Measurements from ENCODE around the gene CPM. TPM values are rescaled to one million over a fixed set of nuclear protein-coding genes. Genes with fewer than 3 reads are reported as not detected.
A peak's percentile ranks its signal among the peaks of the same experiment; 100 is the strongest.

CPM gene
- total RNA-seq, 1 donor from 2014 or later, result not detected

GRCh38 chr12:68868043-68868790 is 64.8 kb downstream of the CPM start:
- H3K9me3 Mint-ChIP-seq, result no peaks in the 10 kb centered on the region
- no peaks in the 10 kb centered on the region for H3K27me3 Mint-ChIP-seq (ENCODE audit: low read depth)
- TF ChIP-seq CTCF (conservative IDR thresholded peaks at IDR 0.05), result no peak
- no peak overlapping the region for H3K4me3 Mint-ChIP-seq
- no peaks in the 10 kb centered on the region for H3K36me3 Mint-ChIP-seq (ENCODE audit: low read depth)
- DNase-seq (ENCODE audit: low read depth, low spot score), result no peak
- peak overlapping the region; percentile 8 for H3K27ac Mint-ChIP-seq (ENCODE audit: unreplicated experiment)
- H3K4me1 Mint-ChIP-seq, result no peaks in the 10 kb centered on the region

GRCh38 chr12:68867606-68868005 is 65.4 kb downstream of the CPM start:
- DNase-seq (ENCODE audit: low read depth, low spot score), result no peak
- Mint-ChIP-seq H3K27ac (ENCODE audit: unreplicated experiment) (no peak overlapping the region), H3K9me3 (no peaks in the 10 kb centered on the region), H3K27me3 (ENCODE audit: low read depth) (no peaks in the 10 kb centered on the region), H3K4me3 (no peak overlapping the region), H3K4me1 (no peaks in the 10 kb centered on the region), H3K36me3 (ENCODE audit: low read depth) (no peaks in the 10 kb centered on the region)
- no peak for TF ChIP-seq CTCF (conservative IDR thresholded peaks at IDR 0.05)

GRCh38 chr12:68866950-68867349 is 66.0 kb downstream of the CPM start:
- TF ChIP-seq CTCF (conservative IDR thresholded peaks at IDR 0.05), result no peak
- Mint-ChIP-seq H3K4me1 (no peaks in the 10 kb centered on the region), H3K9me3 (no peaks in the 10 kb centered on the region), H3K27ac (ENCODE audit: unreplicated experiment) (no peak overlapping the region), H3K4me3 (no peak overlapping the region), H3K27me3 (ENCODE audit: low read depth) (no peaks in the 10 kb centered on the region), H3K36me3 (ENCODE audit: low read depth) (no peaks in the 10 kb centered on the region)
- no peak for DNase-seq (ENCODE audit: low read depth, low spot score)

- no peak overlapping the region for H3K27ac Mint-ChIP-seq (ENCODE audit: unreplicated experiment)
- H3K9me3 Mint-ChIP-seq, result no peaks in the 10 kb centered on the region
- no peak for DNase-seq (ENCODE audit: low read depth, low spot score)
- no peaks in the 10 kb centered on the region for H3K4me1 Mint-ChIP-seq
- H3K36me3 Mint-ChIP-seq (ENCODE audit: low read depth), result no peaks in the 10 kb centered on the region
- H3K27me3 Mint-ChIP-seq (ENCODE audit: low read depth), result no peaks in the 10 kb centered on the region
- no peak overlapping the region for H3K4me3 Mint-ChIP-seq
- no peak for TF ChIP-seq CTCF (conservative IDR thresholded peaks at IDR 0.05)
Observed at GRCh38 chr12:68865399-68866164, 67.4 kb downstream of the CPM start.

GRCh38 chr12:68864604-68865003 is 68.4 kb downstream of the CPM start:
- no peak for TF ChIP-seq CTCF (conservative IDR thresholded peaks at IDR 0.05)
- Mint-ChIP-seq H3K36me3 (ENCODE audit: low read depth) (no peaks in the 10 kb centered on the region), H3K27ac (ENCODE audit: unreplicated experiment) (no peak overlapping the region), H3K4me1 (no peaks in the 10 kb centered on the region), H3K4me3 (no peak overlapping the region), H3K9me3 (no peaks in the 10 kb centered on the region), H3K27me3 (ENCODE audit: low read depth) (no peaks in the 10 kb centered on the region)
- no peak for DNase-seq (ENCODE audit: low read depth, low spot score)

Data from neural crest cell (in vitro differentiated cells).